A673 (cell line): ENCODE results near the gene CFAP97. TPM values are rescaled to one million over a fixed set of nuclear protein-coding genes. Genes with fewer than 3 reads are reported as not detected.

Experiments used
- BruUV-seq: library from RNA; stranded (reverse); fragments of 400-500 nt; replicated peaks from 2 replicates; lab custom pipeline; 2021; lab: Mats Ljungman, UMichigan
- CTCF ChIA-PET: fragments of 300-600 bp; sonication (Branson Sonifier 250); formaldehyde crosslinking; loops from one replicate; lab custom pipeline; 2022; ENCODE audit warnings: antibody characterized with exemption; lab: Charles Lee
- POLR2A ChIA-PET: fragments of 300-600 bp; sonication (Branson Sonifier 250); formaldehyde crosslinking; loops from one replicate; lab custom pipeline; 2022; ENCODE audit warnings: antibody characterized with exemption; ENCODE audit not compliant: low non-redundant PET; lab: Charles Lee
- DNase-seq: peaks from one replicate; pipeline ENCODE4 v3.0.0-alpha.2; 2015; ENCODE audit warnings: low spot score
- H3K27ac ChIP-seq: fragments of 200-600 bp; sonication (generic); 2 replicates; pipeline ENCODE4 v1.5.1; 2016; ENCODE audit warnings: mixed run types, low read depth, mild to moderate bottlenecking, mixed read lengths, antibody characterized with exemption, low read length; ENCODE audit not compliant: poor library complexity, severe bottlenecking
- H3K27me3 ChIP-seq: fragments of 200-600 bp; sonication (generic); replicated peaks from 2 replicates; pipeline ENCODE4 v1.6.1; 2017; ENCODE audit warnings: mixed run types, low read depth, mild to moderate bottlenecking, mixed read lengths, antibody characterized with exemption, low read length; ENCODE audit not compliant: insufficient read depth, poor library complexity
- H3K36me3 ChIP-seq: fragments of 200-600 bp; sonication (generic); 2 replicates; pipeline ENCODE4 v1.6.1; 2016; ENCODE audit warnings: mixed run types, mild to moderate bottlenecking, mixed read lengths, antibody characterized with exemption, low read length; ENCODE audit not compliant: insufficient read depth, poor library complexity, severe bottlenecking
- H3K4me1 ChIP-seq: fragments of 200-600 bp; sonication (generic); 2 replicates; pipeline ENCODE4 v1.6.1; 2017; ENCODE audit warnings: mixed run types, mild to moderate bottlenecking, mixed read lengths, antibody characterized with exemption, low read length; ENCODE audit not compliant: insufficient read depth, poor library complexity, severe bottlenecking
- H3K4me3 ChIP-seq: fragments of 200-600 bp; sonication (generic); 2 replicates; pipeline ENCODE4 v1.5.1; 2016; ENCODE audit warnings: low read depth, mixed run types, mild to moderate bottlenecking, mixed read lengths, low read length; ENCODE audit not compliant: poor library complexity, severe bottlenecking
- H3K9me3 ChIP-seq: fragments of 200-600 bp; sonication (generic); 2 replicates; pipeline ENCODE4 v1.6.1; 2016; ENCODE audit warnings: mixed run types, low read depth, mild to moderate bottlenecking, mixed read lengths, antibody characterized with exemption, low read length; ENCODE audit not compliant: poor library complexity, severe bottlenecking
- CTCF ChIP-seq: fragments of 300-800, 200-600 bp; sonication (generic); conservative IDR thresholded peaks from 2 replicates; pipeline ENCODE4 v1.5.1; 2017; ENCODE audit warnings: low read depth, mild to moderate bottlenecking, antibody characterized with exemption, low read length, moderate library complexity, mixed read lengths
- EZH2 ChIP-seq: fragments of 200-600 bp; sonication (generic); IDR thresholded peaks from 2 replicates; pipeline ENCODE4 v1.6.1; 2017; ENCODE audit warnings: borderline replicate concordance, low read depth, mild to moderate bottlenecking, mixed read lengths, antibody characterized with exemption, low read length; ENCODE audit not compliant: poor library complexity, severe bottlenecking
- intact Hi-C: fragments of 100-400 bp; cut with micrococcal nuclease; formaldehyde crosslinking; loops from one replicate; pipeline ENCODE4 v1.10.0; 2022; ENCODE audit not compliant: unreplicated experiment
- total RNA-seq: library from RNA; stranded (reverse); gene quantifications from 2 replicates; pipeline ENCODE4 v1.2.3, GENCODE V29; 2021

The CFAP97 gene
- total RNA-seq, 1 experiment from 2014 or later = 28.9 TPM

DNA sequence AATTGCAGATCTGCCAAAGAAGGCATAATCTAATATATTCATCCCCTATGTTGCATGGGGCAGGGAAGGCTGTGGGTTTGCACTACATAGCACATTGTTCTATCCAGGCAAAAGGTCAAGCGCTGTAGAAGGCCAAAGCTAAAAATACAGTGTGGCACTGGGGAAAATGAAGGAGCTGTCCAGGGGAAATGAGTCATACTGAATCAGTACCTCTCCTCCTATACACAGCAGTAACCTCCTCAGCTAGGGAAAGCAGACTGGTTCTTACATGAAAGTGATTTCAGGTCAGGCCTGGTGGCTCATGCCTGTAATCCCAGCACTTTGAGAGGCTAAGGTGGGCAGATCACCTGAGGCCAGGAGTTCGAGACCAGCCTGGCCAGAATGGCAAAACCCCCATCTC lies 91.7 kb downstream of the CFAP97 start:
- no TSS peak for BruUV-seq
- H3K27me3 ChIP-seq = no peaks in the 10 kb centered on the region
- no peaks in the 10 kb centered on the region for H3K4me1 ChIP-seq
- CTCF ChIA-PET = no interaction called here
- H3K9me3 ChIP-seq = no peaks in the 10 kb centered on the region
- H3K27ac ChIP-seq = no peak overlapping the region
- no peak overlapping the region for H3K4me3 ChIP-seq
- POLR2A ChIA-PET = no interaction called here
- H3K36me3 ChIP-seq = no peaks in the 10 kb centered on the region
- intact Hi-C loops = no loop called here
- no peak for DNase-seq
- TF ChIP-seq EZH2 = no peak
- no peak for TF ChIP-seq CTCF

- TF ChIP-seq CTCF (no peak), EZH2 (no peak)
These were observed 93.4 kb downstream of the CFAP97 start for GRCh38 chr4:185110375-185110823.

DNA sequence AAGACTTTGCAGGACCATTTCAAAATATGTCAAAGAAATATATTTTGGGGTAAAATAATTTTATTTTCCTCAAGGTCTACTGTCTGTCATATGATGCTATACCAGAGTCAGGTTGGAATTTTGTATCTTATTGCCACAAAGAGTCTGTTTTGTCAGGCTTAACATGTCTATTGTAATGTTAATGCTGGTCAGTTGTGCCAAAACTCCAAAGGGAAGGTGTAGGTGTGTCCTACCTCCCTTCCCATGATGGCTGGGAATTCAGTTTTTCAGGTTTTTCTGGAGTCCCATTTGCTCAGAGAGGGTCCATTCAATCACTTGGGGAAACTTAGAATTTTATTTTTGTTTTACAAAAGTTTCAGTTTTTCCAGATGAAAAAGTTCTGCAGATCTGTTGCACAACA lies 94.1 kb downstream of the CFAP97 start:
- no peak for TF ChIP-seq CTCF
- no peaks in the 10 kb centered on the region for H3K27me3 ChIP-seq
- no peak overlapping the region for H3K27ac ChIP-seq
- H3K4me1 ChIP-seq = no peaks in the 10 kb centered on the region
- no peaks in the 10 kb centered on the region for H3K9me3 ChIP-seq
- no peak for DNase-seq
- ChIA-PET CTCF (interaction anchor here (0.5 kb wide), 1 partner anchor 46 kb away, joined by 3 read pairs; no protein-coding TSS in a partner anchor), POLR2A (no interaction called here)
- intact Hi-C loops = no loop called here
- BruUV-seq = no TSS peak
- no peaks in the 10 kb centered on the region for H3K36me3 ChIP-seq
- no peak overlapping the region for H3K4me3 ChIP-seq

More at GRCh38 chr4:185110375-185110823, 93.4 kb downstream of the CFAP97 start:
- Histone ChIP-seq H3K27me3 (no peaks in the 10 kb centered on the region), H3K4me3 (no peak overlapping the region), H3K4me1 (no peaks in the 10 kb centered on the region), H3K36me3 (no peaks in the 10 kb centered on the region), H3K27ac (no peak overlapping the region), H3K9me3 (no peaks in the 10 kb centered on the region)
- POLR2A ChIA-PET = no interaction called here
- CTCF ChIA-PET = interaction anchor here (0.5 to 0.9 kb wide), 2 partner anchors 47 to 108 kb away, joined by 3 to 4 read pairs; no protein-coding TSS in a partner anchor
- no TSS peak for BruUV-seq
- DNase-seq = peak; percentile 49
- intact Hi-C loops = no loop called here

Other genes with a start within 250 kb of the CFAP97 start
- gene HELT, start 185.5 kb downstream of the CFAP97 start, total RNA-seq = not detected in 2 replicates
- 18.6 and 21.9 TPM in 2 replicates for gene SLC25A4, start 60.7 kb downstream of the CFAP97 start, total RNA-seq
- gene SNX25, start 5.6 kb upstream of the CFAP97 start, total RNA-seq = 3.5 and 5.8 TPM in 2 replicates
- gene LRP2BP, start 191.9 kb upstream of the CFAP97 start, total RNA-seq = 0.19 TPM in 1 of 2 replicates, not detected in the other
- 0.72 TPM in 1 of 2 replicates, not detected in the other for gene ANKRD37, start 192.8 kb upstream of the CFAP97 start, total RNA-seq
- 22.3 and 23.4 TPM in 2 replicates for gene UFSP2, start 222.0 kb upstream of the CFAP97 start, total RNA-seq